ENCODE measurements around the gene RPS5.
"Not testable (repeated sequence)": the region's sequence is repeated elsewhere in the genome, so short reads cannot be mapped to it uniquely, and the experiment has no call there.

Gene RPS5

GRCh38 chr19:58386576-58387337, at the start of gene RPS5:
Gene RPS5, plus strand, starts transcription at chr19:58387269. Its CDS starts 869 bp downstream, at chr19:58388138.
- peak; percentile 100 for DNase-seq

- DNase-seq = no peak
Observed at GRCh38 chr19:58338336-58338735, 48.7 kb upstream of the RPS5 start.

- no peak for DNase-seq
Observed at GRCh38 chr19:58338825-58339558, 48.1 kb upstream of the RPS5 start.

- no peak for DNase-seq
Observed at GRCh38 chr19:58345558-58345957, 41.5 kb upstream of the RPS5 start.

GRCh38 chr19:58346961-58347929, 39.8 kb upstream of the RPS5 start:
- peak; percentile 87 for DNase-seq

- DNase-seq = not testable (repeated sequence)
Observed at GRCh38 chr19:58348080-58348479, 39.0 kb upstream of the RPS5 start.

- no peak for DNase-seq
Observed at GRCh38 chr19:58349590-58349989, 37.5 kb upstream of the RPS5 start.

- DNase-seq = no peak
Observed at GRCh38 chr19:58350001-58350861, 36.8 kb upstream of the RPS5 start.

- DNase-seq = no peak
Observed at GRCh38 chr19:58350871-58351557, 36.1 kb upstream of the RPS5 start.

- DNase-seq = no peak
Observed at GRCh38 chr19:58351558-58351878, 35.6 kb upstream of the RPS5 start.

GRCh38 chr19:58351990-58352755, 34.9 kb upstream of the RPS5 start:
- DNase-seq = no peak

GRCh38 chr19:58352760-58353671, 34.1 kb upstream of the RPS5 start, which contains the start of gene A1BG:
Gene A1BG, minus strand, starts transcription at chr19:58353492. Its CDS starts 55 bp downstream, at chr19:58353437.
- no peak for DNase-seq

GRCh38 chr19:58353717-58354477, 33.2 kb upstream of the RPS5 start:
- DNase-seq = no peak

- no peak for DNase-seq
Observed at GRCh38 chr19:58354478-58355030, 32.5 kb upstream of the RPS5 start.

- no peak for DNase-seq
Observed at GRCh38 chr19:58355215-58355796, 31.8 kb upstream of the RPS5 start.

GRCh38 chr19:58355908-58356765, 30.9 kb upstream of the RPS5 start:
- no peak for DNase-seq
